Stomach (tissue), 4 donors: ENCODE results near the gene ZDHHC9.

Source experiments
- CTCF ChIP-seq, 7 experiments: fragments of 450-650 bp in 4 of 7; fragments of 200-600 bp in 3 of 7; sonication (generic) in 3 of 7; IDR thresholded peaks; one replicate each; pipeline ENCODE4 v1.5.1; 2016 to 2019; ENCODE audit warnings: antibody characterized with exemption in 7 of 7, control low read depth in 2 of 7, mild to moderate bottlenecking in 1 of 7
- POLR2A ChIP-seq, 4 donors: fragments of 450-650 bp; IDR thresholded peaks; one replicate each; pipeline ENCODE4 v1.6.1; 2016; ENCODE audit warnings: antibody characterized with exemption in 4 of 4, control low read depth in 2 of 4, mild to moderate bottlenecking in 1 of 4, moderate library complexity in 1 of 4

- TF ChIP-seq POLR2A (IDR thresholded peaks at IDR 0.05) (no peak), CTCF (IDR thresholded peaks at IDR 0.05) (no peak)
Measured at GRCh38 chrX:129791336-129791735, 52.4 kb downstream of the ZDHHC9 start.
